HepG2 (cell line): ENCODE measurements around the gene GTF2A1. TPM values are rescaled to one million over a fixed set of nuclear protein-coding genes. Genes with fewer than 3 reads are reported as not detected.

Source experiments
- ATAC-seq: fragments of 200-7000 bp; cut with Tn5 transposase; 3 replicates; pipeline ENCODE4 v1.9.1; 2020; ENCODE audit warnings: mild to moderate bottlenecking, moderate library complexity
- BruUV-seq: library from RNA; stranded (reverse); fragments of 400-500 nt; replicated peaks from 2 replicates; lab custom pipeline; 2021; lab: Mats Ljungman, UMichigan
- CTCF ChIA-PET: fragments of 300-600 bp; formaldehyde crosslinking; extraction: SDS; loops from one replicate; lab custom pipeline; 2021; ENCODE audit warnings: low total read pairs, inconsistent platforms, low intra/inter-chr PET ratio; lab: Yijun Ruan, JAX
- POLR2A ChIA-PET: fragments of 350-600 bp; sonication (Branson Sonifier 250); formaldehyde crosslinking; loops from one replicate; lab custom pipeline; 2020; ENCODE audit warnings: antibody characterized with exemption, inconsistent platforms; lab: Yijun Ruan, JAX
- DNase-seq: peaks from one replicate; pipeline ENCODE4 v3.0.0-alpha.2; 2015; ENCODE audit warnings: low spot score
- FAIRE-seq: peaks from 3 replicates; lab custom pipeline; 2011; peaks lifted over from hg19 to GRCh38; lab: Jason Lieb, UNC
- H2AFZ ChIP-seq: one replicate; pipeline ENCODE4 v1.6.1; 2011; ENCODE audit warnings: low read length, inconsistent platforms
- H3K27ac ChIP-seq: fragments of 300-600 bp; 3 replicates; pipeline ENCODE4 v1.8.0; 2011; ENCODE audit warnings: mixed run types, mild to moderate bottlenecking, mixed read lengths, low read length, inconsistent platforms; ENCODE audit not compliant: insufficient read depth; ENCODE audit errors: extremely low read length
- H3K27me3 ChIP-seq, 2 experiments: fragments of 200-600 bp in 1 of 2; 2 replicates in 1 of 2; 3 replicates in 1 of 2; pipeline versions ENCODE4 v1.6.0 to v1.8.0; 2011; ENCODE audit warnings: low read length in 2 of 2, mild to moderate bottlenecking in 2 of 2, moderate library complexity in 2 of 2, inconsistent platforms in 1 of 2; ENCODE audit not compliant: insufficient read depth in 2 of 2, control insufficient read depth in 1 of 2
- H3K36me3 ChIP-seq, 2 experiments: fragments of 200-600 bp in 1 of 2; replicated peaks in 1 of 2; 2 replicates in 1 of 2; 3 replicates in 1 of 2; pipeline versions ENCODE4 v1.5.1 to v1.8.0; 2011; ENCODE audit warnings: low read length in 2 of 2, inconsistent platforms in 1 of 2; ENCODE audit not compliant: insufficient read depth in 2 of 2, control insufficient read depth in 1 of 2
- H3K4me1 ChIP-seq: 2 replicates; pipeline ENCODE4 v1.5.1; 2012; ENCODE audit warnings: low read length, inconsistent platforms; ENCODE audit not compliant: insufficient read depth
- H3K4me2 ChIP-seq: 2 replicates; pipeline ENCODE4 v1.6.0; 2011; ENCODE audit warnings: low read depth, low read length, inconsistent platforms
- H3K4me3 ChIP-seq, 3 experiments: fragments of 200-600 bp in 1 of 3; sonication (generic), shearing (Covaris generic) in 1 of 3; replicated peaks in 1 of 3; 2 replicates each; pipeline ENCODE4 v1.5.1; 2011 to 2016; ENCODE audit warnings: low read length in 3 of 3, inconsistent platforms in 2 of 3, low read depth in 2 of 3, mild to moderate bottlenecking in 2 of 3, control low read depth in 1 of 3, mixed read lengths in 1 of 3; ENCODE audit not compliant: insufficient read depth in 1 of 3
- H3K79me2 ChIP-seq: one replicate; pipeline ENCODE4 v1.6.1; 2011; ENCODE audit warnings: low read length, inconsistent platforms; ENCODE audit not compliant: insufficient read depth
- H3K9ac ChIP-seq: 2 replicates; pipeline ENCODE4 v1.6.0; 2011; ENCODE audit warnings: mild to moderate bottlenecking, low read depth, low read length, inconsistent platforms; ENCODE audit not compliant: insufficient read depth
- H3K9me3 ChIP-seq: 2 replicates; pipeline ENCODE4 v1.5.1; 2012; ENCODE audit warnings: mild to moderate bottlenecking, low read length
- H4K20me1 ChIP-seq: 2 replicates; pipeline ENCODE4 v1.6.0; 2011; ENCODE audit warnings: inconsistent platforms, mild to moderate bottlenecking, low read length, moderate library complexity; ENCODE audit not compliant: insufficient read depth
- BRD4 ChIP-seq: sonication (generic); formaldehyde crosslinking; IDR thresholded peaks from 2 replicates; pipeline ENCODE4 v1.4.0; 2020; ENCODE audit warnings: missing genetic modification reagents
- ETV5 ChIP-seq: IDR thresholded peaks from 2 replicates; pipeline ENCODE4 v1.6.1; 2018; ENCODE audit warnings: missing biosample characterization, missing genetic modification reagents, inconsistent platforms, borderline replicate concordance
- EZH2 ChIP-seq: conservative IDR thresholded peaks from 2 replicates; pipeline ENCODE4 v1.6.1; 2012; ENCODE audit warnings: mild to moderate bottlenecking, low read depth, low read length, moderate library complexity
- KLF6 ChIP-seq: IDR thresholded peaks from 2 replicates; pipeline ENCODE4 v1.8.0; 2016; ENCODE audit warnings: missing biosample characterization, missing genetic modification reagents
- NFKBIZ ChIP-seq: IDR thresholded peaks from 2 replicates; pipeline ENCODE4 v1.6.1; 2018; ENCODE audit warnings: missing genetic modification reagents, missing compliant biosample characterization
- PAF1 ChIP-seq: IDR thresholded peaks from 2 replicates; pipeline ENCODE4 v1.6.1; 2016; ENCODE audit warnings: missing genetic modification reagents, missing compliant biosample characterization
- ZFP62 ChIP-seq: sonication (generic); formaldehyde crosslinking; IDR thresholded peaks from 2 replicates; pipeline ENCODE4 v1.4.0; 2020; ENCODE audit warnings: missing genetic modification reagents
- ZMAT5 ChIP-seq: sonication (generic); formaldehyde crosslinking; IDR thresholded peaks from 2 replicates; pipeline ENCODE4 v1.5.0; 2020; ENCODE audit warnings: mild to moderate bottlenecking, low read depth, missing genetic modification reagents, borderline replicate concordance
- ZNF235 ChIP-seq: sonication (generic); formaldehyde crosslinking; IDR thresholded peaks from 2 replicates; pipeline ENCODE4 v1.8.1; 2023; ENCODE audit warnings: mild to moderate bottlenecking, missing genetic modification reagents, borderline replicate concordance
- ZNF317 ChIP-seq: sonication (generic); formaldehyde crosslinking; IDR thresholded peaks from 2 replicates; pipeline ENCODE4 v1.5.0; 2020; ENCODE audit warnings: mild to moderate bottlenecking, missing genetic modification reagents
- ZNF33A ChIP-seq: sonication (generic); formaldehyde crosslinking; IDR thresholded peaks from 2 replicates; pipeline ENCODE4 v1.5.1; 2020; ENCODE audit warnings: missing genetic modification reagents, mild to moderate bottlenecking, moderate library complexity, borderline replicate concordance
- ZNF530 ChIP-seq: sonication (generic); formaldehyde crosslinking; IDR thresholded peaks from 2 replicates; pipeline ENCODE4 v1.5.0; 2020; ENCODE audit warnings: low read depth, mild to moderate bottlenecking, missing genetic modification reagents
- ZNF589 ChIP-seq: sonication (generic); formaldehyde crosslinking; conservative IDR thresholded peaks from 2 replicates; pipeline ENCODE4 v1.8.0; 2022; ENCODE audit warnings: mild to moderate bottlenecking, moderate library complexity, missing genetic modification reagents
- ZNF614 ChIP-seq: IDR thresholded peaks from 2 replicates; pipeline ENCODE4 v1.6.1; 2018; ENCODE audit warnings: missing biosample characterization, missing genetic modification reagents, inconsistent platforms, borderline replicate concordance
- WGBS: methylation state at CpG from one replicate; pipeline ENCODE4 v1.1.6; 2017; ENCODE audit warnings: low lambda C conversion rate; 5-methylcytosine and 5-hydroxymethylcytosine counted together
- in situ Hi-C: cut with HindIII; loops from 2 replicates; pipeline ENCODE4 v1.10.0; 2017; ENCODE audit warnings: low pct_unique_long_range_greater_than_20kb; ENCODE audit not compliant: extremely low pct_ligation_motif_present
- intact Hi-C: fragments of 100-400 bp; cut with micrococcal nuclease; formaldehyde crosslinking; loops from one replicate; pipeline ENCODE4 v1.10.0; 2022; ENCODE audit not compliant: unreplicated experiment
- polyA plus RNA-seq, 8 experiments: library from polyadenylated mRNA; depleted of rRNA in 3 of 8; stranded (reverse) in 7 of 8; unstranded in 1 of 8; fragments of >200 nt; fragmentation: Illumina TruSeq in 4 of 8; extraction: Trizol in 4 of 8; gene quantifications; 2 replicates each; pipeline versions ENCODE4 v1.2.1 to v1.2.3, GENCODE V29; 2011 to 2016; ENCODE audit warnings: low read depth in 4 of 8, missing spikeins in 1 of 8, mixed read lengths in 1 of 8; ENCODE audit not compliant: insufficient read depth in 1 of 8
- total RNA-seq, 5 experiments: library from RNA; depleted of rRNA; stranded (reverse); fragments of >200 nt; fragmentation: Illumina TruSeq; extraction: Trizol; gene quantifications; 2 replicates each; pipeline ENCODE4 v1.2.3, GENCODE V29; 2016; ENCODE audit warnings: low read depth in 1 of 5
- TF ChIP-seq, protein P1 (sequence below): sonication (generic); formaldehyde crosslinking; IDR thresholded peaks from 2 replicates; pipeline ENCODE4 v1.4.0; 2020; ENCODE audit warnings: missing genetic modification reagents; ENCODE audit errors: not compliant biosample characterization
- TF ChIP-seq, protein P2 (sequence below): sonication (generic); formaldehyde crosslinking; IDR thresholded peaks from 2 replicates; pipeline ENCODE4 v1.8.1; 2023; ENCODE audit warnings: mild to moderate bottlenecking, missing genetic modification reagents

Gene GTF2A1
- total and polyA plus RNA-seq, 2 of the 13 experiments (the other 11 are each of a cell fraction or from before 2014, with no cell fraction given) = 14.9 to 17.5 TPM

- in situ Hi-C loops = no loop called here
- H3K9me3 ChIP-seq = no peaks in the 10 kb centered on the region
Measured at GRCh38 chr14:81235096-81235495, 14.3 kb upstream of the GTF2A1 start.

More at GRCh38 chr14:81235096-81235495, 14.3 kb upstream of the GTF2A1 start:
- H3K27me3 ChIP-seq = no peaks in the 10 kb centered on the region
- no peaks in the 10 kb centered on the region for H4K20me1 ChIP-seq
- no peak overlapping the region for H3K27ac ChIP-seq
- no peak overlapping the region for H3K4me3 ChIP-seq
- DNase-seq (no peak), ATAC-seq (no peak), FAIRE-seq (no peak)
- ChIA-PET POLR2A (interaction anchor here (2.0 kb wide), 1 partner anchor 14 kb away, joined by 8 read pairs; the partner anchor contains the start of gene GTF2A1), CTCF (no interaction called here)
- no TSS peak for BruUV-seq
- peaks cover 26% of the 10 kb centered on the region for H3K4me1 ChIP-seq
- no peak overlapping the region for H3K4me2 ChIP-seq
- H2AFZ ChIP-seq = no peak overlapping the region
- no peaks in the 10 kb centered on the region for H3K79me2 ChIP-seq
- intact Hi-C loops = no loop called here
- H3K9ac ChIP-seq = no peak overlapping the region
- no peaks in the 10 kb centered on the region for H3K36me3 ChIP-seq
- TF ChIP-seq EZH2 (no peak), ZNF530 (no peak), KLF6 (CRISPR knock-in tag) (no peak), ZNF614 (no peak), ZMAT5 (no peak), ZNF235 (CRISPR knock-in tag) (no peak), ZNF317 (no peak), BRD4 (CRISPR knock-in tag) (no peak), ZFP62 (CRISPR knock-in tag) (no peak), ZNF33A (CRISPR knock-in tag) (no peak), ETV5 (CRISPR knock-in tag) (no peak), NFKBIZ (CRISPR knock-in tag) (no peak), ZNF589 (no peak), PAF1 (CRISPR knock-in tag) (no peak)
- TF ChIP-seq, protein P1, sequence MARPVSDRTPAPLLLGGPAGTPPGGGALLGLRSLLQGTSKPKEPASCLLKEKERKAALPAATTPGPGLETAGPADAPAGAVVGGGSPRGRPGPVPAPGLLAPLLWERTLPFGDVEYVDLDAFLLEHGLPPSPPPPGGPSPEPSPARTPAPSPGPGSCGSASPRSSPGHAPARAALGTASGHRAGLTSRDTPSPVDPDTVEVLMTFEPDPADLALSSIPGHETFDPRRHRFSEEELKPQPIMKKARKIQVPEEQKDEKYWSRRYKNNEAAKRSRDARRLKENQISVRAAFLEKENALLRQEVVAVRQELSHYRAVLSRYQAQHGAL (CRISPR knock-in tag) = no peak
- TF ChIP-seq, protein P2, sequence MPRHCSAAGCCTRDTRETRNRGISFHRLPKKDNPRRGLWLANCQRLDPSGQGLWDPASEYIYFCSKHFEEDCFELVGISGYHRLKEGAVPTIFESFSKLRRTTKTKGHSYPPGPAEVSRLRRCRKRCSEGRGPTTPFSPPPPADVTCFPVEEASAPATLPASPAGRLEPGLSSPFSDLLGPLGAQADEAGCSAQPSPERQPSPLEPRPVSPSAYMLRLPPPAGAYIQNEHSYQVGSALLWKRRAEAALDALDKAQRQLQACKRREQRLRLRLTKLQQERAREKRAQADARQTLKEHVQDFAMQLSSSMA (CRISPR knock-in tag) = no peak
- WGBS = 60% methylated on average over 2 of the region's 2 CpGs
